GM18861 (cell line): ENCODE data around the gene IGFN1.
"Not testable (repeated sequence)": the region's sequence is repeated elsewhere in the genome, so short reads cannot be mapped to it uniquely, and the experiment has no call there.

ENCODE experiments used
- ATAC-seq: cut with Tn5 transposase; IDR thresholded peaks from one replicate; pipeline ENCODE4 v1.9.1; 2021; ENCODE audit not compliant: unreplicated experiment

IGFN1 gene

GRCh38 chr1:201216395-201217085 is 25.9 kb downstream of the IGFN1 start:
- no peak for ATAC-seq

GRCh38 chr1:201217146-201217545 is 26.5 kb downstream of the IGFN1 start:
- no peak for ATAC-seq

GRCh38 chr1:201217851-201218250 is 27.2 kb downstream of the IGFN1 start:
- no peak for ATAC-seq

GRCh38 chr1:201218409-201218808 is 27.8 kb downstream of the IGFN1 start:
- no peak for ATAC-seq

GRCh38 chr1:201219481-201220387 is 29.1 kb downstream of the IGFN1 start:
- no peak for ATAC-seq

- no peak for ATAC-seq
Observed at GRCh38 chr1:201220388-201220715, 29.7 kb downstream of the IGFN1 start.

GRCh38 chr1:201221201-201221846 is 30.7 kb downstream of the IGFN1 start:
- no peak for ATAC-seq

GRCh38 chr1:201222125-201222524 is 31.5 kb downstream of the IGFN1 start:
- ATAC-seq = no peak

- ATAC-seq = no peak
Observed at GRCh38 chr1:201223852-201224665, 33.4 kb downstream of the IGFN1 start.

GRCh38 chr1:201224666-201225370 is 34.2 kb downstream of the IGFN1 start:
- no peak for ATAC-seq

GRCh38 chr1:201226178-201226514 is 35.5 kb downstream of the IGFN1 start:
- no peak for ATAC-seq

GRCh38 chr1:201226859-201227488 is 36.4 kb downstream of the IGFN1 start:
- no peak for ATAC-seq

- no peak for ATAC-seq
Observed at GRCh38 chr1:201228011-201228983, 37.7 kb downstream of the IGFN1 start.

- no peak for ATAC-seq
Observed at GRCh38 chr1:201229095-201229494, 38.5 kb downstream of the IGFN1 start.

- ATAC-seq = no peak
Observed at GRCh38 chr1:201229771-201230635, 39.4 kb downstream of the IGFN1 start.

- no peak for ATAC-seq
Observed at GRCh38 chr1:201230676-201231075, 40.1 kb downstream of the IGFN1 start.

GRCh38 chr1:201239646-201240045 is 49.0 kb downstream of the IGFN1 start:
- not testable (repeated sequence) for ATAC-seq

GRCh38 chr1:201240171-201240570 is 49.5 kb downstream of the IGFN1 start:
- ATAC-seq = no peak
